Measurements from ENCODE around the gene CEP131.

GRCh38 chr17:81157848-81158687, 64.7 kb downstream of the CEP131 start:
- TF ChIP-seq POLR2AphosphoS5 (IDR thresholded peaks at IDR 0.05; ENCODE audit: low read depth) (no peak), CTCF (IDR thresholded peaks at IDR 0.05; ENCODE audit: insufficient read depth, low read length) (no peak), GABPA (IDR thresholded peaks at IDR 0.05; ENCODE audit: low read depth) (no peak)

All from HL-60 (cell line).